WI38 (cell line): ENCODE results near the gene PTPN4.
"Not testable (repeated sequence)": the region's sequence is repeated elsewhere in the genome, so short reads cannot be mapped to it uniquely, and the experiment has no call there.

Experiments
- H3K4me3 ChIP-seq: 2 replicates; pipeline ENCODE4 v1.5.1; 2011; ENCODE audit warnings: low read depth, mild to moderate bottlenecking, control low read depth, low read length
- CTCF ChIP-seq: IDR thresholded peaks from 2 replicates; pipeline ENCODE4 v1.5.1; 2012; ENCODE audit warnings: low read depth, mild to moderate bottlenecking, control low read depth, low read length

Gene PTPN4

GRCh38 chr2:120016800-120017199 lies 257.1 kb downstream of the PTPN4 start:
- no peak for TF ChIP-seq CTCF
- no peak overlapping the region for H3K4me3 ChIP-seq

- no peak overlapping the region for H3K4me3 ChIP-seq
- no peak for TF ChIP-seq CTCF
These were observed 257.5 kb downstream of the PTPN4 start for GRCh38 chr2:120017201-120017600.

- no peak for TF ChIP-seq CTCF
- H3K4me3 ChIP-seq = no peak overlapping the region
These were observed 258.8 kb downstream of the PTPN4 start for GRCh38 chr2:120018549-120018948.

- no peak for TF ChIP-seq CTCF
- no peak overlapping the region for H3K4me3 ChIP-seq
These were observed 260.8 kb downstream of the PTPN4 start for GRCh38 chr2:120020554-120020953.

GRCh38 chr2:120022505-120022904 lies 262.8 kb downstream of the PTPN4 start:
- H3K4me3 ChIP-seq = not testable (repeated sequence)

GRCh38 chr2:120026890-120027289 lies 267.2 kb downstream of the PTPN4 start:
- no peak overlapping the region for H3K4me3 ChIP-seq
- TF ChIP-seq CTCF = no peak

- no peak overlapping the region for H3K4me3 ChIP-seq
- no peak for TF ChIP-seq CTCF
These were observed 269.1 kb downstream of the PTPN4 start for GRCh38 chr2:120028795-120029194.

- no peak overlapping the region for H3K4me3 ChIP-seq
- no peak for TF ChIP-seq CTCF
These were observed 270.2 kb downstream of the PTPN4 start for GRCh38 chr2:120029672-120030640.
